DOHH2 (cell line): ENCODE measurements around the gene TICAM2.

ENCODE experiments used
- H3F3A ChIP-seq: fragments of 200-600 bp; sonication (generic), shearing (Covaris generic); 2 replicates; pipeline ENCODE4 v1.6.0; 2016; ENCODE audit warnings: antibody characterized with exemption, mild to moderate bottlenecking; ENCODE audit not compliant: control insufficient read depth, insufficient read depth
- H3K27ac ChIP-seq: fragments of 200-600 bp; sonication (generic); 2 replicates; pipeline ENCODE4 v1.5.1; 2014; ENCODE audit warnings: low read depth, mild to moderate bottlenecking, low read length, moderate library complexity
- H3K27me3 ChIP-seq: fragments of 200-600 bp; sonication (generic); 2 replicates; pipeline ENCODE4 v1.6.1; 2014; ENCODE audit warnings: mild to moderate bottlenecking, low read length, mixed read lengths; ENCODE audit not compliant: control insufficient read depth
- H3K36me3 ChIP-seq: fragments of 200-600 bp; sonication (generic); 2 replicates; pipeline ENCODE4 v1.6.1; 2014; ENCODE audit warnings: mild to moderate bottlenecking, low read length, moderate library complexity, mixed read lengths; ENCODE audit not compliant: control insufficient read depth
- H3K4me1 ChIP-seq: fragments of 200-600 bp; sonication (generic); 2 replicates; pipeline ENCODE4 v1.6.1; 2014; ENCODE audit warnings: mild to moderate bottlenecking, low read length, mixed read lengths; ENCODE audit not compliant: control insufficient read depth
- H3K4me2 ChIP-seq: fragments of 200-600 bp; sonication (generic); 2 replicates; pipeline ENCODE4 v1.6.0; 2014; ENCODE audit warnings: mild to moderate bottlenecking, low read length, moderate library complexity
- H3K4me3 ChIP-seq: fragments of 200-600 bp; sonication (generic); 2 replicates; pipeline ENCODE4 v1.5.1; 2014; ENCODE audit warnings: mild to moderate bottlenecking, low read length, mixed read lengths
- H3K79me2 ChIP-seq: fragments of 200-600 bp; sonication (generic); 2 replicates; pipeline ENCODE4 v1.6.1; 2014; ENCODE audit warnings: mild to moderate bottlenecking, low read length, mixed read lengths; ENCODE audit not compliant: control insufficient read depth
- H3K9me2 ChIP-seq: fragments of 200-600 bp; sonication (generic); replicated peaks from 2 replicates; pipeline ENCODE4 v1.6.1; 2014; ENCODE audit warnings: mild to moderate bottlenecking, low read length, mixed read lengths; ENCODE audit not compliant: control insufficient read depth
- H3K9me3 ChIP-seq: fragments of 200-600 bp; sonication (generic); 2 replicates; pipeline ENCODE4 v1.6.1; 2014; ENCODE audit warnings: antibody characterized with exemption, low read length, mixed read lengths; ENCODE audit not compliant: control insufficient read depth, insufficient read depth
- H4K20me1 ChIP-seq: fragments of 200-600 bp; sonication (generic); 2 replicates; pipeline ENCODE4 v1.6.0; 2014; ENCODE audit warnings: low read depth, mild to moderate bottlenecking, antibody characterized with exemption, low read length, moderate library complexity; ENCODE audit not compliant: control insufficient read depth, insufficient read depth
- EZH2phosphoT487 ChIP-seq: fragments of 200-600 bp; sonication (generic); IDR thresholded peaks from 2 replicates; pipeline ENCODE4 v1.6.1; 2017; ENCODE audit warnings: borderline replicate concordance, mild to moderate bottlenecking, antibody characterized with exemption, low read length, moderate library complexity, mixed read lengths
- TF ChIP-seq, protein P1 (sequence below): fragments of 200-600 bp; sonication (generic); IDR thresholded peaks from one replicate; pipeline ENCODE4 v1.5.1; 2014; ENCODE audit warnings: antibody characterized with exemption, mild to moderate bottlenecking, low read depth, low read length; ENCODE audit not compliant: poor library complexity, severe bottlenecking

Gene TICAM2

DNA sequence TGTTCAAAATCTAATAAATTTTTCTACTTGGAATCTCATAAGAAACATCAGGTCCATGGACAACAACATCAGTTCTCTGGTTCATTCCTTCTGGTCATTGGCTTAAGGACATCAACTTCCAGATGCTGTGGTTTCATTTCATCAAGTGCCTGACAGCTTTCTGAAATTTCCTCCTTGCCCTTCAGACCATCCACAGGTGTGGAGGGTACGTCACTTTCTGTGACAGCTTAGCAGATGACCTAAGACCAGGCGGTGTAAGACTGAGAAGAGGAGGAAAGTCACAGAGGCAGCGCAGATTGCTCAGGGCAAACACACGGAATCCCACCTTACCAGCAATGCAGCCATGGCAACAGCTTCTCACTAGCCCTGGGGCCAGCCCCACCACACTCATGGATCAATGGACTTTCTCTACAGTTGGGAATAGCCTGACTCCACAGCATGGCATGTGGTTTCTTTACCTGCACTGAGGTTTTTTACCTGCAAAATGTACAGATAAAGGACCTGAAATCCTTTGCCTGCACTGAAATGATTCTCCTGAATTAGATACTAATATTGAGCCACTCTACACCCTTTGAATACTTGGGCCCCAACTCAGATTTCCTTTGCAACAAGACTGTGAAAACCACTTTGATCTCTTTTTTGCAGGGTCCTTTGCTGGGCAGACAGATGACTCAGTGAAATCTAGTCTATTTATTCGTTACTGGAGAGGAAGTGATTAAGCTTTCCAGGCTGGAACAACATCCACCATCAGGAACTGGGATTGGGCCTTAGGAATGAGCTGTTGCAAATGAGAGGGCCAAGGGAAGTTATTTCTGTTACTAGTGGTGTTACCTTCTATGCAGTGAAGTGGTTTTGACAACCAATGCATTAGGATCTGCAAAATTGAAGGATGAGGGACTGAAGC, 26.9 kb downstream of the TICAM2 start:
- H3K9me3 ChIP-seq = no peaks in the 10 kb centered on the region
- peaks cover 23% of the 10 kb centered on the region for H3K4me1 ChIP-seq
- H3K27me3 ChIP-seq = no peaks in the 10 kb centered on the region
- H3K36me3 ChIP-seq = no peaks in the 10 kb centered on the region
- H3K79me2 ChIP-seq = no peaks in the 10 kb centered on the region
- no peaks in the 10 kb centered on the region for H3F3A ChIP-seq
- TF ChIP-seq, protein P1, sequence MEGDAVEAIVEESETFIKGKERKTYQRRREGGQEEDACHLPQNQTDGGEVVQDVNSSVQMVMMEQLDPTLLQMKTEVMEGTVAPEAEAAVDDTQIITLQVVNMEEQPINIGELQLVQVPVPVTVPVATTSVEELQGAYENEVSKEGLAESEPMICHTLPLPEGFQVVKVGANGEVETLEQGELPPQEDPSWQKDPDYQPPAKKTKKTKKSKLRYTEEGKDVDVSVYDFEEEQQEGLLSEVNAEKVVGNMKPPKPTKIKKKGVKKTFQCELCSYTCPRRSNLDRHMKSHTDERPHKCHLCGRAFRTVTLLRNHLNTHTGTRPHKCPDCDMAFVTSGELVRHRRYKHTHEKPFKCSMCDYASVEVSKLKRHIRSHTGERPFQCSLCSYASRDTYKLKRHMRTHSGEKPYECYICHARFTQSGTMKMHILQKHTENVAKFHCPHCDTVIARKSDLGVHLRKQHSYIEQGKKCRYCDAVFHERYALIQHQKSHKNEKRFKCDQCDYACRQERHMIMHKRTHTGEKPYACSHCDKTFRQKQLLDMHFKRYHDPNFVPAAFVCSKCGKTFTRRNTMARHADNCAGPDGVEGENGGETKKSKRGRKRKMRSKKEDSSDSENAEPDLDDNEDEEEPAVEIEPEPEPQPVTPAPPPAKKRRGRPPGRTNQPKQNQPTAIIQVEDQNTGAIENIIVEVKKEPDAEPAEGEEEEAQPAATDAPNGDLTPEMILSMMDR = no peak
- H3K4me3 ChIP-seq = no peak overlapping the region
- no peaks in the 10 kb centered on the region for H3K9me2 ChIP-seq
- no peak overlapping the region for H3K4me2 ChIP-seq
- no peak overlapping the region for H3K27ac ChIP-seq
- H4K20me1 ChIP-seq = no peaks in the 10 kb centered on the region

DNA sequence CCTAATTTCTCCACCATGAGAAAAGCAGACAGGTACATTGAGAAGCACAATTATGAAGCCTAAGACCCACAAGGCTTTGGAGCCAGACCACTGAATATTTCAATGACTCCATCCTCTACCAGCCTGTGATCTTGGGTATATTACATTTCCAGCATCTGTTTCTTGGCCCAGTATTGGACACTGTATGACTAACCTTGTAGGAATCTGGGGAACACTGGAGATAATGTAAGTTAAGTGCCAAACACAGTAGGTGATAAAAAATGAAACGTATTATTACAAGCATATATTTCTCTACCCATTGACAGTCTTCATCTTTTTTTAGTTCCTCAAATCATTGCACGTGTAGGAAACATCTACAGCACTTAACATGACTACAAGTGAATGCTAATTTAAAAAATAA, 29.1 kb downstream of the TICAM2 start:
- no peaks in the 10 kb centered on the region for H3K9me3 ChIP-seq
- no peak overlapping the region for H3K4me2 ChIP-seq
- TF ChIP-seq, protein P1 = no peak
- TF ChIP-seq EZH2phosphoT487 = no peak
- H3K27ac ChIP-seq = no peak overlapping the region
- H3K36me3 ChIP-seq = no peaks in the 10 kb centered on the region
- no peaks in the 10 kb centered on the region for H3F3A ChIP-seq
- no peaks in the 10 kb centered on the region for H3K9me2 ChIP-seq
- H3K27me3 ChIP-seq = no peaks in the 10 kb centered on the region
- H4K20me1 ChIP-seq = no peaks in the 10 kb centered on the region
- peaks cover 12% of the 10 kb centered on the region for H3K4me1 ChIP-seq
- no peaks in the 10 kb centered on the region for H3K79me2 ChIP-seq
- no peak overlapping the region for H3K4me3 ChIP-seq

DNA sequence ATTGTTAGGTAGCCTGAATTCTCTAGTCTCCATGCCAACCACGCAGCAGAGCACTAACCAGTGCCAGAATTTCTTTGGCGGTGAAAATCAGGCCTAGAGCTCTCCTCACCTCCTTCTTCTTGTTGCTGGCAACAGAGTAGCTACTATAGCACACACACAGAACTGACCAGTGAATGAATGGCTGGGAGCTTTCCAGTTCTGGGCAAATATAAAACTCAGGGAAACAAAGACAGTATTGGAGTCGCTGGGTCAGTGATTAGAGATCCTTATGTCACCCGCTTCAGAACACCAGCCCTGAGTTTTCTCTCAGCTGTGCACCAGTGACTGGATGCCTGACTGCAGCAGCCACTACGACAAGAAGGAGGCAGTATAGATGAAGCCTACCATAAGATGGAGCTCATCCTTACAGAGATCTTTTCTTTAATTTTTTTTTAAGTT, 30.8 kb downstream of the TICAM2 start:
- H3K79me2 ChIP-seq = no peaks in the 10 kb centered on the region
- H3K9me2 ChIP-seq = no peaks in the 10 kb centered on the region

More for the DNA sequence above, 30.8 kb downstream of the TICAM2 start:
- no peaks in the 10 kb centered on the region for H3F3A ChIP-seq
- no peaks in the 10 kb centered on the region for H3K27me3 ChIP-seq
- no peak overlapping the region for H3K27ac ChIP-seq
- TF ChIP-seq, protein P1 = no peak
- no peak for TF ChIP-seq EZH2phosphoT487
- H4K20me1 ChIP-seq = no peaks in the 10 kb centered on the region
- H3K9me3 ChIP-seq = no peaks in the 10 kb centered on the region
- H3K4me1 ChIP-seq = peaks cover 12% of the 10 kb centered on the region
- no peak overlapping the region for H3K4me2 ChIP-seq
- no peaks in the 10 kb centered on the region for H3K36me3 ChIP-seq
- H3K4me3 ChIP-seq = no peak overlapping the region
